GM10266 (cell line): Measurements from ENCODE around the gene RAD52.

Experiments used
- DNase-seq: peaks from one replicate; pipeline ENCODE4 v3.0.0; 2012; ENCODE audit errors: extremely low spot score
- CTCF ChIP-seq: IDR thresholded peaks from 2 replicates; pipeline ENCODE4 v1.5.1; 2012; ENCODE audit warnings: mild to moderate bottlenecking, low read depth; ENCODE audit not compliant: control insufficient read depth, insufficient read depth; ENCODE audit errors: missing control alignments

The RAD52 gene

GRCh38 chr12:903055-903454 is 46.4 kb downstream of the RAD52 start:
- TF ChIP-seq CTCF, result no peak
- DNase-seq, result no peak

GRCh38 chr12:902581-902980 is 46.9 kb downstream of the RAD52 start:
- no peak for DNase-seq
- TF ChIP-seq CTCF, result no peak

GRCh38 chr12:897386-897785 is 52.1 kb downstream of the RAD52 start:
- no peak for TF ChIP-seq CTCF
- no peak for DNase-seq

GRCh38 chr12:896031-896430 is 53.5 kb downstream of the RAD52 start:
- TF ChIP-seq CTCF, result no peak
- DNase-seq, result no peak

GRCh38 chr12:894226-894625 is 55.3 kb downstream of the RAD52 start:
- no peak for TF ChIP-seq CTCF
- no peak for DNase-seq

GRCh38 chr12:886206-886605 is 63.3 kb downstream of the RAD52 start:
- DNase-seq, result no peak
- TF ChIP-seq CTCF, result no peak

- TF ChIP-seq CTCF, result no peak
- no peak for DNase-seq
Measured at GRCh38 chr12:885701-886100, 63.8 kb downstream of the RAD52 start.
